PFSK-1 (cell line): ENCODE measurements around the gene GUCY2D.

Experiments
- FOXP2 ChIP-seq: optimal IDR thresholded peaks from 2 replicates; pipeline ENCODE3; 2011; ENCODE audit warnings: borderline replicate concordance, control low read depth, inconsistent platforms; ENCODE audit not compliant: insufficient read depth; ENCODE audit errors: extremely low read length, extremely low read depth
- POLR2AphosphoS5 ChIP-seq: IDR thresholded peaks from 2 replicates; pipeline ENCODE4 v1.6.1; 2012; ENCODE audit warnings: low read depth, mild to moderate bottlenecking, control low read depth, low read length, moderate library complexity
- REST ChIP-seq, 2 experiments: IDR thresholded peaks; 2 replicates each; pipeline versions ENCODE4 v1.6.1 to v1.8.0; 2011 to 2012; ENCODE audit warnings: low read depth in 2 of 2, low read length in 2 of 2, control low read depth in 1 of 2, inconsistent platforms in 1 of 2, mild to moderate bottlenecking in 1 of 2, moderate library complexity in 1 of 2; ENCODE audit not compliant: insufficient read depth in 1 of 2
- SIN3A ChIP-seq: IDR thresholded peaks from 2 replicates; pipeline ENCODE4 v1.6.1; 2012; ENCODE audit warnings: mild to moderate bottlenecking, low read length, moderate library complexity, borderline replicate concordance; ENCODE audit not compliant: insufficient read depth
- TAF1 ChIP-seq: IDR thresholded peaks from 2 replicates; pipeline ENCODE4 v1.6.1; 2012; ENCODE audit warnings: low read length, control low read depth, borderline replicate concordance; ENCODE audit not compliant: insufficient read depth

GRCh38 chr17:8048236-8048635 is 45.8 kb downstream of the GUCY2D start:
- TF ChIP-seq POLR2AphosphoS5 (no peak), TAF1 (no peak), REST (IDR thresholded peaks at IDR 0.05; ENCODE audit: insufficient read depth in 1 of 2, low read depth in 2 of 2, low read length in 2 of 2) (no peak), SIN3A (no peak), FOXP2 (no peak)
